ENCODE results near the gene MEF2A.

GRCh38 chr15:99571299-99571698, 5.5 kb downstream of the MEF2A start:
- TF ChIP-seq, protein P1, sequence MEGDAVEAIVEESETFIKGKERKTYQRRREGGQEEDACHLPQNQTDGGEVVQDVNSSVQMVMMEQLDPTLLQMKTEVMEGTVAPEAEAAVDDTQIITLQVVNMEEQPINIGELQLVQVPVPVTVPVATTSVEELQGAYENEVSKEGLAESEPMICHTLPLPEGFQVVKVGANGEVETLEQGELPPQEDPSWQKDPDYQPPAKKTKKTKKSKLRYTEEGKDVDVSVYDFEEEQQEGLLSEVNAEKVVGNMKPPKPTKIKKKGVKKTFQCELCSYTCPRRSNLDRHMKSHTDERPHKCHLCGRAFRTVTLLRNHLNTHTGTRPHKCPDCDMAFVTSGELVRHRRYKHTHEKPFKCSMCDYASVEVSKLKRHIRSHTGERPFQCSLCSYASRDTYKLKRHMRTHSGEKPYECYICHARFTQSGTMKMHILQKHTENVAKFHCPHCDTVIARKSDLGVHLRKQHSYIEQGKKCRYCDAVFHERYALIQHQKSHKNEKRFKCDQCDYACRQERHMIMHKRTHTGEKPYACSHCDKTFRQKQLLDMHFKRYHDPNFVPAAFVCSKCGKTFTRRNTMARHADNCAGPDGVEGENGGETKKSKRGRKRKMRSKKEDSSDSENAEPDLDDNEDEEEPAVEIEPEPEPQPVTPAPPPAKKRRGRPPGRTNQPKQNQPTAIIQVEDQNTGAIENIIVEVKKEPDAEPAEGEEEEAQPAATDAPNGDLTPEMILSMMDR (conservative IDR thresholded peaks at IDR 0.05; ENCODE audit: low read depth, low read length) = no peak
- no peak for TF ChIP-seq EZH2 (IDR thresholded peaks at IDR 0.05; ENCODE audit: low read length, unreplicated experiment)
